K562 (cell line): ENCODE results near the gene DDX20. TPM values are rescaled to one million over a fixed set of nuclear protein-coding genes. Genes with fewer than 3 reads are reported as not detected.

Experiments
- ATAC-seq: fragments of 200-7000 bp; cut with Tn5 transposase; 3 replicates; pipeline ENCODE4 v1.9.1; 2020; ENCODE audit warnings: moderate library complexity
- BruUV-seq: library from RNA; stranded (reverse); fragments of 400-500 nt; replicated peaks from 2 replicates; lab custom pipeline; 2021; lab: Mats Ljungman, UMichigan
- CTCF ChIA-PET: fragments of 300-600 bp; formaldehyde crosslinking; extraction: SDS; loops from one replicate; lab custom pipeline; 2021; ENCODE audit warnings: low intra/inter-chr PET ratio; lab: Yijun Ruan, JAX
- POLR2A ChIA-PET: fragments of 300-600, 350-650 bp; sonication (Branson Sonifier 250); formaldehyde crosslinking; extraction: SDS; loops from one replicate; lab custom pipeline; 2021; ENCODE audit warnings: antibody characterized with exemption, inconsistent platforms; lab: Yijun Ruan, JAX
- DNase-seq, 4 experiments: peaks; one replicate each; pipeline versions ENCODE4 v3.0.0 to v3.0.0-alpha.2; 2011 to 2018; ENCODE audit warnings: low spot score in 3 of 4, mixed read lengths in 3 of 4; ENCODE audit errors: extremely low read depth in 1 of 4
- FAIRE-seq: peaks from 2 replicates; lab custom pipeline; 2011; peaks lifted over from hg19 to GRCh38; lab: Jason Lieb, UNC
- H2AFZ ChIP-seq: 2 replicates; pipeline ENCODE4 v1.6.0; 2011; ENCODE audit warnings: low read depth, low read length, control low read depth, inconsistent platforms
- H3K27ac ChIP-seq: fragments of 200-600 bp; 3 replicates; pipeline ENCODE4 v1.8.0; 2011; ENCODE audit warnings: low read depth, mild to moderate bottlenecking, control low read depth, inconsistent platforms, low read length, moderate library complexity, mixed read lengths; ENCODE audit errors: extremely low read depth
- H3K27me3 ChIP-seq, 2 experiments: fragments of 300-600 bp in 1 of 2; 2 replicates in 1 of 2; 3 replicates in 1 of 2; pipeline versions ENCODE4 v1.6.0 to v1.8.0; 2011; ENCODE audit warnings: inconsistent platforms in 2 of 2, low read length in 2 of 2, mild to moderate bottlenecking in 1 of 2, mixed read lengths in 1 of 2, moderate library complexity in 1 of 2; ENCODE audit not compliant: control insufficient read depth in 2 of 2, insufficient read depth in 2 of 2
- H3K36me3 ChIP-seq: fragments of 300-600 bp; 3 replicates; pipeline ENCODE4 v1.8.0; 2011; ENCODE audit warnings: mild to moderate bottlenecking, low read length, inconsistent platforms; ENCODE audit not compliant: control insufficient read depth, insufficient read depth
- H3K4me1 ChIP-seq, 2 experiments: fragments of 200-600 bp in 1 of 2; replicated peaks in 1 of 2; 2 replicates in 1 of 2; 3 replicates in 1 of 2; pipeline versions ENCODE4 v1.5.1 to v1.8.0; 2011; ENCODE audit warnings: inconsistent platforms in 2 of 2, low read length in 2 of 2, mild to moderate bottlenecking in 1 of 2, mixed read lengths in 1 of 2, moderate library complexity in 1 of 2; ENCODE audit not compliant: control insufficient read depth in 2 of 2, insufficient read depth in 2 of 2
- H3K4me2 ChIP-seq: 2 replicates; pipeline ENCODE4 v1.6.1; 2011; ENCODE audit warnings: low read length, control low read depth, inconsistent platforms, mixed read lengths; ENCODE audit not compliant: insufficient read depth
- H3K4me3 ChIP-seq: fragments of 200-600 bp; sonication (generic), shearing (Covaris generic); 2 replicates; pipeline ENCODE4 v1.5.1; 2016; ENCODE audit warnings: control low read depth, inconsistent platforms
- H3K79me2 ChIP-seq: fragments of 200-600 bp; 3 replicates; pipeline ENCODE4 v1.8.0; 2011; ENCODE audit warnings: low read length, inconsistent platforms; ENCODE audit not compliant: control insufficient read depth, insufficient read depth
- H3K9ac ChIP-seq, 2 experiments: 2 replicates each; pipeline versions ENCODE4 v1.6.0 to v1.6.1; 2011; ENCODE audit warnings: low read depth in 2 of 2, low read length in 2 of 2, control low read depth in 1 of 2, inconsistent platforms in 1 of 2, mild to moderate bottlenecking in 1 of 2, mixed read lengths in 1 of 2; ENCODE audit not compliant: insufficient read depth in 1 of 2
- H3K9me1 ChIP-seq: one replicate; pipeline ENCODE4 v1.6.0; 2011; ENCODE audit warnings: inconsistent platforms, mild to moderate bottlenecking, low read length, moderate library complexity; ENCODE audit not compliant: control insufficient read depth, insufficient read depth
- H3K9me3 ChIP-seq: replicated peaks from 2 replicates; pipeline ENCODE4 v1.5.1; 2011; ENCODE audit warnings: low read depth, low read length, inconsistent platforms; ENCODE audit not compliant: control insufficient read depth, insufficient read depth
- H4K20me1 ChIP-seq: replicated peaks from 2 replicates; pipeline ENCODE4 v1.6.1; 2011; ENCODE audit warnings: low read length, inconsistent platforms, mixed read lengths; ENCODE audit not compliant: control insufficient read depth, insufficient read depth
- CBX2 ChIP-seq: fragments of 200-600 bp; sonication (generic); IDR thresholded peaks from one replicate; pipeline ENCODE4 v1.6.1; 2012; ENCODE audit warnings: mild to moderate bottlenecking, low read length, inconsistent platforms; ENCODE audit not compliant: insufficient read depth, poor library complexity, severe bottlenecking
- ERF ChIP-seq: fragments of 450-650 bp; formaldehyde crosslinking; IDR thresholded peaks from 2 replicates; pipeline ENCODE4 v1.4.0; 2020; ENCODE audit warnings: mild to moderate bottlenecking, mixed read lengths
- KLF16 ChIP-seq: IDR thresholded peaks from 2 replicates; pipeline ENCODE4 v1.6.1; 2016; ENCODE audit warnings: antibody characterized with exemption
- RNF2 ChIP-seq: sonication (generic); IDR thresholded peaks from 2 replicates; pipeline ENCODE4 v1.6.1; 2016
- WGBS: fragments of 100-300 bp; shearing (Covaris generic); methylation state at CpG from one replicate; pipeline ENCODE4 v1.1.6; 2016; ENCODE audit warnings: low coverage, mixed read lengths; ENCODE audit not compliant: insufficient coverage; ENCODE audit errors: missing lambda C conversion rate; 5-methylcytosine and 5-hydroxymethylcytosine counted together
- in situ Hi-C: fragments of 300-500 bp; cut with MboI; formaldehyde crosslinking; loops from 4 replicates; pipeline ENCODE4 v1.15.0; 2018; ENCODE audit warnings: inconsistent platforms, mixed read lengths
- intact Hi-C: fragments of 100-400 bp; cut with micrococcal nuclease; formaldehyde crosslinking; loops from 2 replicates; pipeline ENCODE4 v1.14.2; 2022
- polyA plus RNA-seq, 8 experiments: library from polyadenylated mRNA; depleted of rRNA in 4 of 8; stranded (reverse) in 5 of 8; unstranded in 3 of 8; fragments of >200 nt; fragmentation: Nextera tagmentation in 2 of 8; fragmentation: Illumina TruSeq in 1 of 8; extraction: Ambion mirVana in 2 of 8; extraction: Trizol in 1 of 8; gene quantifications; 2 replicates each; pipeline versions ENCODE4 v1.2.1 to v1.2.3, GENCODE V29; 2011 to 2014; ENCODE audit warnings: inconsistent platforms in 1 of 8, missing spikeins in 1 of 8
- total RNA-seq, 7 experiments: library from RNA; depleted of rRNA in 6 of 7; stranded (reverse); fragments of >200 nt in 6 of 7; fragmentation: Illumina TruSeq in 2 of 7; extraction: Trizol in 2 of 7; gene quantifications; 2 replicates each; pipeline versions ENCODE4 v1.2.1 to v1.2.3, GENCODE V29; 2011 to 2021; ENCODE audit warnings: low replicate concordance in 1 of 7
- TF ChIP-seq, protein P1 (sequence below): fragments of 450-650 bp; formaldehyde crosslinking; IDR thresholded peaks from 2 replicates; pipeline ENCODE4 v1.4.0; 2020; ENCODE audit warnings: mild to moderate bottlenecking, mixed read lengths

Gene DDX20
- total and polyA plus RNA-seq, 9 of the 15 experiments (the other 6 are each of a cell fraction or from before 2014, with no cell fraction given): 8.3 to 33.4 (median 24.5) TPM

DNA sequence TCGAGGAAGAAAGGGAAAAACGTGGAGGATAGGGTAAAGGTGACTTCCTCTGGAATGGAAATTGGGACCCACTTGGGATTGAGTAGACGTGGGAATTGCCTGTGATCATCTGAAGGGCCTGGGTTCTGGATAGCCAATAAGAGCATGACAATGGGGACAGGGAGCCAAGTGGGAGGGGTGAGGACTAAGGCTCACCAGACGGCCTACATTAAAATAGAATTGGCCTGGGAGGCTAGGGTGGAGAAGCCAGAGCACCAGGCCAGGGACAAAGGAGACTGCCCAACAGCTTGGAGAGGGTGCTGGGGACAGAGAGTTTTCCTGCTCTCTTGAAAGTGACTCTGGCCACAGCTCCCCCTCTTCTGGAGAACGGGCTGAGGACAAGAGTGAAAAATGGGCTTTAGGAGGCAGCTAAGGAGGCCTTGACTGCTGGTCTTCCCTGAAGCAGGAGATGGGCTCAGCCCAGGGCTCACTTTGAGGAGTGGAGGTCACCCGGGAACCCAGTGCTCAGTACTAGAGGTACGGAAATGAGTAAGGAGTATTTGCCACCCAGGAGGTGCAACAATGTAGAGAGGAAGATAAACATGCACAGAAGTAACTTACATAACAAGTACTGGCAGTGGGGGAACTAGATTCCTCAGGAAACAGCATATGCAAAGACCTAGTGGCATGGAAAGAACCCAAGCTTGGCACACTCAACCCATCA is 35.3 kb upstream of the DDX20 start (continued):
- TF ChIP-seq, protein P1, sequence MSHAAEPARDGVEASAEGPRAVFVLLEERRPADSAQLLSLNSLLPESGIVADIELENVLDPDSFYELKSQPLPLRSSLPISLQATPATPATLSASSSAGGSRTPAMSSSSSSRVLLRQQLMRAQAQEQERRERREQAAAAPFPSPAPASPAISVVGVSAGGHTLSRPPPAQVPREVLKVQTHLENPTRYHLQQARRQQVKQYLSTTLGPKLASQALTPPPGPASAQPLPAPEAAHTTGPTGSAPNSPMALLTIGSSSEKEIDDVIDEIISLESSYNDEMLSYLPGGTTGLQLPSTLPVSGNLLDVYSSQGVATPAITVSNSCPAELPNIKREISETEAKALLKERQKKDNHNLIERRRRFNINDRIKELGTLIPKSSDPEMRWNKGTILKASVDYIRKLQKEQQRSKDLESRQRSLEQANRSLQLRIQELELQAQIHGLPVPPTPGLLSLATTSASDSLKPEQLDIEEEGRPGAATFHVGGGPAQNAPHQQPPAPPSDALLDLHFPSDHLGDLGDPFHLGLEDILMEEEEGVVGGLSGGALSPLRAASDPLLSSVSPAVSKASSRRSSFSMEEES (CRISPR knock-in tag): no peak
- no peak for TF ChIP-seq KLF16
- no peak for TF ChIP-seq RNF2

DNA sequence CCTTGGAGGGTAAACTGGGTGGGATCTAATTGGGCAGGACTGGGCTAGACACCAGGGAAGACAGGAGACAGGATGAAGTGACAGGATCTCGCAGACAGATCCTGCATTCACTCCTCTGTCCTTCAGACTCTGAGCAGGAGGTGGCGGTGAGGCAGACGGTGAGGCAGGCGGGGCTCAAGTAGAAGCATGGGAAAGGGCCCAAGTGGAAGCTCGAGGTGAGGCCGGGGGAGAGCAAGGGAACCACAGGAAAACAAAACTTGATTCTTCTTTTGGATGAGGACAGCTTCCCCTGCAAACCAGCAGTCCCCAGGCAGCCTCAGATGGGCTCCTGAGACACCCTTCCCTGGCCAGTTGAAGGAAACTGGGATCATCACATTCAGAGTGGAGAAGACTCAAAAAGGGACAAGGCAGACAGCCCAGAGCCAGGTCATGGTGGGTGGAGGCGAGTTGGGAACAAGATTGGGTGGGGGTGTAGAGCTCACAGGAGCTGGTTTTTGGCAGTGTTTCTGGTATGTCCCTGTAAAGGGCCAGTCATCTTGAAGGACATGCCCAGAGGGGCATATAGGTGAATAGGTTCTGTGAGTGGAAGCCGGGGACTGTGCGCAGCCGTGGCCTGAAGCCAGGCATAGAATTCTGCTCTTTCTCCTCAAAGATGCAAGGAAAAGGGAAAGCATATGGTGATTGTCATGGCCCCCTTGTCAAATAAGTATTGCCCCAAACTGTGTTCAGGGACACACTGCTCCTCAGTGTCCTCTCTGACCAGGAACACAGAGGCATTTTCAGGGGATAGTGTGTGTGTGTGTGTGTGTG is 34.5 kb upstream of the DDX20 start:
- H3K9me1 ChIP-seq: peaks cover 3% of the 10 kb centered on the region
- CTCF ChIA-PET: no interaction called here
- no peak for FAIRE-seq
- intact Hi-C loops (no loop called here), in situ Hi-C loops (no loop called here)
- no peaks in the 10 kb centered on the region; the same call in 1 of the 2 replicates for H4K20me1 ChIP-seq
- H3K9ac ChIP-seq: no peak overlapping the region; a peak in 1 of 4 replicates
- H3K4me1 ChIP-seq: peaks cover 3 to 5% of the 10 kb centered on the region in 2 experiments; a peak in 2 of 5 replicates
- POLR2A ChIA-PET: interaction anchor here (1.6 kb wide), 1 partner anchor 13 kb away, joined by 5 read pairs; no protein-coding TSS in a partner anchor
- no peak overlapping the region for H3K27ac ChIP-seq
- no peak overlapping the region for H3K4me3 ChIP-seq
- ATAC-seq: peak; percentile 61
- H2AFZ ChIP-seq: no peak overlapping the region
- no peaks in the 10 kb centered on the region for H3K9me3 ChIP-seq
- no TSS peak for BruUV-seq
- no peaks in the 10 kb centered on the region for H3K36me3 ChIP-seq
- WGBS: 37% methylated on average over 9 of the region's 10 CpGs
- H3K4me2 ChIP-seq: no peak overlapping the region
- DNase-seq: no peak
- H3K79me2 ChIP-seq: no peaks in the 10 kb centered on the region
- peaks cover 0 to 8% of the 10 kb centered on the region in 2 experiments; a peak in 3 of 5 replicates for H3K27me3 ChIP-seq
- TF ChIP-seq CBX2: no peak
- peak; percentile 44; the same call in 1 of the 2 replicates for TF ChIP-seq ERF (CRISPR knock-in tag)
